ENCODE measurements around the gene ANKLE1.

GRCh38 chr19:17319473-17320238 is 38.0 kb downstream of the ANKLE1 start:
- TF ChIP-seq CTCF (IDR thresholded peaks at IDR 0.05; ENCODE audit: low read length) (no peak), EZH2 (IDR thresholded peaks at IDR 0.05; ENCODE audit: borderline replicate concordance, low read length) (no peak)

All from OCI-LY1 (cell line).